Thyroid gland (tissue), 4 donors: Measurements from ENCODE around the gene SIX3.

Experiments
- CTCF ChIP-seq, 6 experiments: fragments of 200-600 bp in 3 of 6; fragments of 450-650 bp in 3 of 6; sonication (generic) in 3 of 6; IDR thresholded peaks; one replicate each; pipeline ENCODE4 v1.5.1; 2016 to 2019; ENCODE audit warnings: antibody characterized with exemption in 6 of 6, mild to moderate bottlenecking in 2 of 6, inconsistent platforms in 1 of 6, moderate library complexity in 1 of 6
- POLR2A ChIP-seq, 2 donors: fragments of 450-650 bp; IDR thresholded peaks; one replicate each; pipeline ENCODE4 v1.6.1; 2017; ENCODE audit warnings: antibody characterized with exemption in 2 of 2, mild to moderate bottlenecking in 2 of 2, moderate library complexity in 1 of 2

DNA sequence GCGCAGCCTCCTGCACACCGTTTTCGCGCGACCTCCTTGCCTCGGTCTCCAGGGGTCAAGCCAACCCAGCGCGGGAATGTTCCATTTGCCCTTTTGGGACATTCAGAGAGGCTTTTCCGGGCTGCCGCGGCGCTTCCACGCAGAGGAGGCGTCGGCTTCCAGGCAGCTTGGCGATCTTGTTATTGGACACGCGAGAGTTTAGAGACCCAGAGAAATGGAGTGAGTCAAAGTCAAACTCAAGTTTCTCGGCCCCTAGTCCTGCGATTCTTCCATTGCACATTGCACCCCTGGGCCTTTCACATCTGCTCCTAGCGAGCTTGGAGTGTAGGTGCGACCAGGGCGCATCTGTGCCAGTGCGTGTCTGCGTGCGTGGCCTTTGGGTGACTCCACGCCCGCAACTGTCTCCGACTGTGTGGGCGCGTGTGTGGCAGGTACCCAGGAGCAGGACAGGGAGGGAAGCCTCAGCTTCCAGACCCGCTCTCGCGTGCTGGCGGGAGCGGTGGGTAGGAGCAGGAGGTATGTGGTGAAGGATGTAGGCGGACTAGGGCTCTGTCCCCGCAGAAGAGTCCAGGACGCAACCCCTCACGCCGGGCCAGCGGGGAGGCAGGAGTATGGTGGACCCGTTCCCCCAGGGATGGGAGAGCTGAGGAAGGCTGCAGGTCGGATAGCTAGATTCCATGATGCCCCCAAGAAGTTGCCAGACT, 13.5 kb downstream of the SIX3 start:
- no peak for TF ChIP-seq CTCF (IDR thresholded peaks at IDR 0.05)
- TF ChIP-seq POLR2A (IDR thresholded peaks at IDR 0.05): no peak
